ENCODE results near the gene RGL3. TPM values are rescaled to one million over a fixed set of nuclear protein-coding genes. Genes with fewer than 3 reads are reported as not detected.

RGL3 gene
- total and polyA plus RNA-seq, 4 donors = 2.4 to 19.8 (median 7.8) TPM

DNA sequence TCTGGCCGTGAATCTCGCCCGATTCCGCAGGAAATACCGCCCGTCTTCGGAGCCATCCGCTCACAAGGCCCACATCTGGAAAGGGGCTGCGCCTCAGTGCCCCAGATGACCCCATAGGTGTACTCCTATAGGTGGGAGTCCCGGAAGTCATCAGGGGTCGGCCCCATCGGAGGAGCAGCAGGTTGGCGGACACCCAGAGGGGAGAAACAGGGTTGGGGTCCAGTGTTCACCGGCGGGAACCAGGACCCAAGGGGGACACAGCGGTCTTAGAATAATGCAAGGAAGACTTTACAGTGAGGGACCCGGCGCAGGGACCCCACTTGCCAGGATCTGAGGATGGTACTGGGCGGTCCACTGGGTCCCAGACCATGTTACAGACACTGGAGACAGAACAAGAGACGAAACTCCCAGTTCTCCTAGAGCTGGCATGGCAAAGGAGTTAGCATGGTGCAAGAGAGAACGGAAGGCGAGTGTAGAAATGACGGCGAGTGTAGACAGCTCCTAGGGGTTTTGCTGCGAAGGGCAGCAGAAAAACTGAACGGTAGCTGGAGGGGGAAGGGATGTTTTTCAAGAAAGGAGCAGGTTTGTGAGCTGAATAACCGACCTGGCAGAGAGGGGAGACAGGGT, 4.2 kb upstream of the RGL3 start:
- 43% methylated on average over 27 of the region's 27 CpGs for WGBS
- H3K4me3 ChIP-seq (ENCODE audit: low read depth in 1 of 3, low read length in 3 of 3) = no peak overlapping the region

DNA sequence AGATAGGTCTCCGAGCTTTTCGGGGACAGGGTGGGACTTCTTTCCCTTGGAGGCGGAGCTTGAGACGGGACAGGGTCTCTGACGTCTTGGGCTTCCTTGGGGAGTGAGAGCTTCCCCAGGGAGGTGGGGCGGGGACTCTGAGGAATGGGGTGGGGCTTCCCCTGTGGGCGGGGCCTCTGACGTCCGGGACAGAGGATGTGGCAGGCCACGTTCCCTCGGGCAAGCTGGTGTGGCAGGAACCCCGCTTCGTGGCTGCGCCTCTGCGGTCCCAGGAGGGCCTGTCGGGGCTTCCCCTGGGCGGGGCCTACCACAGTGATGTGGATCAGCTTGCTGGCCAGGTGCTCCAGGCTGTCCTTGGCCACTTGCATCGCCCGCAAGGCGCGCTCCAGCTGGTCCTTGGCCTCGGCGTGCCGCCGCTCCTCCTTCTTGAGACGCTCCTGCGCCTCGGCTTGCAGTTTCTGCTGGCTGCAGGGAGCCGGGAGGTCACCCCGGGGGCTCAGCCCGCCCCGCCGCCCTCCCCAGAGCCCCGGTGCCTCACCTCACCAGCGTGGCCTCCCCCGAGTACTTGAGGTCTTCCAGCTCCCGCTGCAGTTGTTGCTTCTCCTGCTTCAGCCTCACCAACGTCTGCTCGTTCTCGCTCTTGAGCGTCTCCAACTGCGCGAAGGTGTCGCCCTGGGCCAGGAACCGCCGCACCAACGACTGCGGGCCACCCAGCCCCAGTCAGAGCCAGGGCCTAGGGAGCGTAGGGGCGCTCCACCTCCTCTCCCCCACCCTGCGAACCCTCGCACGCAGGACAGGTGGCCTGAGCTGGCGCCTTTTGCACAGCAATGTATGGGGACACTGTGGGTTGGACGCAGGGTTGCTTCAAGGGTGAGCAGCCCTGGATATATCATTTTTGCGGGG, 3.3 kb upstream of the RGL3 start:
- no peaks in the 10 kb centered on the region for H3K27me3 ChIP-seq (ENCODE audit: control insufficient read depth in 4 of 4, insufficient read depth in 4 of 4, low read length in 3 of 4)

More for the DNA sequence above, 4.2 kb upstream of the RGL3 start:
- no peak overlapping the region for H3K9ac ChIP-seq (ENCODE audit: low read depth in 1 of 2, low read length in 2 of 2)
- no peaks in the 10 kb centered on the region for H3K36me3 ChIP-seq (ENCODE audit: control insufficient read depth in 4 of 4, insufficient read depth in 3 of 4, low read depth in 1 of 4, low read length in 3 of 4)
- peaks cover 8 to 21% (median 11%) of the 10 kb centered on the region in 4 donors for H3K4me1 ChIP-seq (ENCODE audit: control insufficient read depth in 4 of 4, insufficient read depth in 4 of 4, low read length in 3 of 4)
- no peak overlapping the region for H3K27ac ChIP-seq (ENCODE audit: low read depth in 1 of 2, low read length in 2 of 2)
- H3K9me3 ChIP-seq (ENCODE audit: control insufficient read depth in 4 of 4, low read length in 3 of 4) = peaks cover 0 to 2% (median 0%) of the 10 kb centered on the region in 4 donors
- TF ChIP-seq, protein P1, sequence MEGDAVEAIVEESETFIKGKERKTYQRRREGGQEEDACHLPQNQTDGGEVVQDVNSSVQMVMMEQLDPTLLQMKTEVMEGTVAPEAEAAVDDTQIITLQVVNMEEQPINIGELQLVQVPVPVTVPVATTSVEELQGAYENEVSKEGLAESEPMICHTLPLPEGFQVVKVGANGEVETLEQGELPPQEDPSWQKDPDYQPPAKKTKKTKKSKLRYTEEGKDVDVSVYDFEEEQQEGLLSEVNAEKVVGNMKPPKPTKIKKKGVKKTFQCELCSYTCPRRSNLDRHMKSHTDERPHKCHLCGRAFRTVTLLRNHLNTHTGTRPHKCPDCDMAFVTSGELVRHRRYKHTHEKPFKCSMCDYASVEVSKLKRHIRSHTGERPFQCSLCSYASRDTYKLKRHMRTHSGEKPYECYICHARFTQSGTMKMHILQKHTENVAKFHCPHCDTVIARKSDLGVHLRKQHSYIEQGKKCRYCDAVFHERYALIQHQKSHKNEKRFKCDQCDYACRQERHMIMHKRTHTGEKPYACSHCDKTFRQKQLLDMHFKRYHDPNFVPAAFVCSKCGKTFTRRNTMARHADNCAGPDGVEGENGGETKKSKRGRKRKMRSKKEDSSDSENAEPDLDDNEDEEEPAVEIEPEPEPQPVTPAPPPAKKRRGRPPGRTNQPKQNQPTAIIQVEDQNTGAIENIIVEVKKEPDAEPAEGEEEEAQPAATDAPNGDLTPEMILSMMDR (IDR thresholded peaks at IDR 0.05; ENCODE audit: low read depth, low read length, missing input control) = no peak
- TF ChIP-seq TAF1 (conservative IDR thresholded peaks at IDR 0.05) (no peak), NR2F2 (IDR thresholded peaks at IDR 0.05) (no peak), YY1 (IDR thresholded peaks at IDR 0.05) (no peak)
- H3K27me3 ChIP-seq (ENCODE audit: control insufficient read depth in 4 of 4, insufficient read depth in 4 of 4, low read length in 3 of 4) = no peaks in the 10 kb centered on the region
- no peak for DNase-seq (ENCODE audit: low spot score)

More for the DNA sequence above, 3.3 kb upstream of the RGL3 start:
- WGBS = 10% methylated on average over 56 of the region's 56 CpGs
- Histone ChIP-seq H3K36me3 (ENCODE audit: control insufficient read depth in 4 of 4, insufficient read depth in 3 of 4, low read depth in 1 of 4, low read length in 3 of 4) (no peaks in the 10 kb centered on the region), H3K9ac (ENCODE audit: low read depth in 1 of 2, low read length in 2 of 2) (no peak overlapping the region), H3K9me3 (ENCODE audit: control insufficient read depth in 4 of 4, low read length in 3 of 4) (peaks cover 0 to 2% (median 0%) of the 10 kb centered on the region in 4 donors), H3K4me1 (ENCODE audit: control insufficient read depth in 4 of 4, insufficient read depth in 4 of 4, low read length in 3 of 4) (peaks cover 8 to 23% (median 12%) of the 10 kb centered on the region in 4 donors), H3K27ac (ENCODE audit: low read depth in 1 of 2, low read length in 2 of 2) (peak overlapping the region in 1 of 2 donors; percentile 25), H3K4me3 (ENCODE audit: low read depth in 1 of 3, low read length in 3 of 3) (peak overlapping the region in 1 of 3 donors; percentile 26)
- TF ChIP-seq, protein P2, sequence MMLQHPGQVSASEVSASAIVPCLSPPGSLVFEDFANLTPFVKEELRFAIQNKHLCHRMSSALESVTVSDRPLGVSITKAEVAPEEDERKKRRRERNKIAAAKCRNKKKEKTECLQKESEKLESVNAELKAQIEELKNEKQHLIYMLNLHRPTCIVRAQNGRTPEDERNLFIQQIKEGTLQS (IDR thresholded peaks at IDR 0.05) = no peak
- TF ChIP-seq JUND (IDR thresholded peaks at IDR 0.05) (no peak), NR2F2 (IDR thresholded peaks at IDR 0.05) (no peak), TAF1 (conservative IDR thresholded peaks at IDR 0.05) (no peak), YY1 (IDR thresholded peaks at IDR 0.05) (no peak), EGR1 (IDR thresholded peaks at IDR 0.05; ENCODE audit: low read depth in 2 of 2) (no peak), HNF4G (IDR thresholded peaks at IDR 0.05) (no peak), SP1 (IDR thresholded peaks at IDR 0.05) (no peak)
- TF ChIP-seq, protein P1 (IDR thresholded peaks at IDR 0.05; ENCODE audit: low read depth, low read length, missing input control) = no peak
- TF ChIP-seq, protein P3, sequence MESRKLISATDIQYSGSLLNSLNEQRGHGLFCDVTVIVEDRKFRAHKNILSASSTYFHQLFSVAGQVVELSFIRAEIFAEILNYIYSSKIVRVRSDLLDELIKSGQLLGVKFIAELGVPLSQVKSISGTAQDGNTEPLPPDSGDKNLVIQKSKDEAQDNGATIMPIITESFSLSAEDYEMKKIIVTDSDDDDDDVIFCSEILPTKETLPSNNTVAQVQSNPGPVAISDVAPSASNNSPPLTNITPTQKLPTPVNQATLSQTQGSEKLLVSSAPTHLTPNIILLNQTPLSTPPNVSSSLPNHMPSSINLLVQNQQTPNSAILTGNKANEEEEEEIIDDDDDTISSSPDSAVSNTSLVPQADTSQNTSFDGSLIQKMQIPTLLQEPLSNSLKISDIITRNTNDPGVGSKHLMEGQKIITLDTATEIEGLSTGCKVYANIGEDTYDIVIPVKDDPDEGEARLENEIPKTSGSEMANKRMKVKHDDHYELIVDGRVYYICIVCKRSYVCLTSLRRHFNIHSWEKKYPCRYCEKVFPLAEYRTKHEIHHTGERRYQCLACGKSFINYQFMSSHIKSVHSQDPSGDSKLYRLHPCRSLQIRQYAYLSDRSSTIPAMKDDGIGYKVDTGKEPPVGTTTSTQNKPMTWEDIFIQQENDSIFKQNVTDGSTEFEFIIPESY (IDR thresholded peaks at IDR 0.05) = no peak
- TF ChIP-seq, protein P4, sequence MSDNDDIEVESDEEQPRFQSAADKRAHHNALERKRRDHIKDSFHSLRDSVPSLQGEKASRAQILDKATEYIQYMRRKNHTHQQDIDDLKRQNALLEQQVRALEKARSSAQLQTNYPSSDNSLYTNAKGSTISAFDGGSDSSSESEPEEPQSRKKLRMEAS (IDR thresholded peaks at IDR 0.05) = no peak
- DNase-seq (ENCODE audit: low spot score) = peak; percentile 68

Measured in liver (tissue), 9 donors.